Stimulated activated CD4-positive, alpha-beta T cell treated with anti-CD3 and anti-CD28 coated beads, Interleukin-15, amount 100 ng/mL, for 24 hours (primary cell): Measurements from ENCODE around the gene FARS2.
"Not testable (repeated sequence)": the region's sequence is repeated elsewhere in the genome, so short reads cannot be mapped to it uniquely, and the experiment has no call there.

Source experiments
- DNase-seq: peaks from one replicate; pipeline ENCODE4 v3.0.0-alpha.2; 2020

The FARS2 gene

DNA sequence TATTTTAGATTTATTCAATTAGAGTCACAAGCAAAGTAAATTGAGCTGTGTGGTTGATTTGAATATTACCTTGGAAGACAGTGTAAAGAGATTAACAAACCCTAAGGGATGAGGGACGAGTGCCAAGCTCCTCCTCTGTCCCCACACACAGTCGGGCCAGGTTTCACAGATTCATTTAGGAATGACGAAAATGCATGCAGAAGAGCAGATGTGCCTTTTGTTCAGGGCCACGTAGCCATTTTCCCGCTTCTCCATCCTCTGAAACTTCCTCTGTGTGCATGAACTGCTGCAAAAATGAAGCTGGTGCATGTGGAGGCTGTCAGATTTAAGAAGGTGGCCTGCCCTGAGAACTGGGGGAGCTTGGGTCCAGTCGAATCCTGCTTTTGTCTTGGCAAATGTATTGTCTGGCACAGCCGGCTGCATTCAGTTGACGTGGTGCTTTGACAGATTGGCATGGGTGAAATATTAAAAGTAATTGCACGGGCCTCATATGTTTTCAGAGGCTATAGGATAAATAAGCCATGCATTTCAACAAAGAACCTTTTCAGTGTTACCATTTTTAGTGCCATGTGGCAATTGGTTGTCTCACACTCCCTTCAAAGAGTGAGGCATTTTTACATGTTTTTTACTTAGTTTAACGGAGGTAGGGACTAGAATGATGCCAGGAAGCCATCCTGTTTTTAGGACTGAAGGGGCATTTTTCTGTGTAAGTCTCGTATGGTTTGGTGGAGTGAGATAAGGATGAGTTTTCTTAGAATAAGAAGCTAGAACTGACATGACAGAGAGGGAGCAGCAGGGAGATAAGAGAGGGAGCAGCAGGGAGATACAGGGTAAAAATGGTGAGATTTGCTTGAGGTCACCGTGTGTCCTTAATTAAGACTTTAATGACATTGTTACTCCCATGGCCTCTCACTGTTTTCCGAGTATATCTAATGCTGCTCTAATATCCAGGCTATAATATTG, 384.3 kb downstream of the FARS2 start:
- DNase-seq: no peak

DNA sequence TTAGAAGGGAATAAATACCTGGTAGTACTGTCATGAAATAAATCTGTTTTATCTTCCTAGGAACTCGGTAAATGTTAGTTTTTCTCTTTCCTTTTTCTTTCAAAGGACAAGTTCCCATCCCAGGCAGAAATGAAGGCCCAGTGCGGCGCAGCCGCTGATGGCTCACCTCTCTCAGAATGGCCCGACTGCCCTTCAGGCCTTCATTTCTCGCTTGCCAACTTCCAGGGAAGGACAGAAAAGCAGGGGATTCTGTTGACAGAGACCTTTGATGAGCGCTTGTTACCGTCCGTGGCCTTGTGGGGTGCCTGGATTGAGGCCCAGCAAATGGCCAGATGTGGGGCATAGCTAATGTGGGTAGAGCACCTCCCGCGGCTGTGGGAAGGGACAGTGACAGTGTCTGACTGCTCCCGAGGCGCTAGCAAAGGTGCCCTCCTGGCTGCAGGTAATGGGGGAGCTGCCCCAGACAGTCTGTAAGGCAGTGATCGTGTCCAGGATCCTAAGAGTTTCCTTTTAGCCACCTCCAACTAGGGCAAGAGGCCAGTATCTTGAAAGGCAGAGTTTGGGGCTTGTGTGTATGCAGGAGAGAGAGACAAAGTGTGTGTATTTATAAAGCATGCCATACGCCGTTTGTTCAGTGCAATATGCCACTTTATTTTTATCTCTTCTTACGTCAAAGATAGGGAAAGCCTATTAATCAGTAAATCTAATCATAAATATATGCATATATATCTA, 391.3 kb downstream of the FARS2 start:
- DNase-seq: no peak

GRCh38 chr6:5653801-5654200, 392.5 kb downstream of the FARS2 start:
- no peak for DNase-seq

- no peak for DNase-seq
These were observed 394.9 kb downstream of the FARS2 start for GRCh38 chr6:5656226-5656625.

- not testable (repeated sequence) for DNase-seq
These were observed 395.4 kb downstream of the FARS2 start for GRCh38 chr6:5656695-5657094.

DNA sequence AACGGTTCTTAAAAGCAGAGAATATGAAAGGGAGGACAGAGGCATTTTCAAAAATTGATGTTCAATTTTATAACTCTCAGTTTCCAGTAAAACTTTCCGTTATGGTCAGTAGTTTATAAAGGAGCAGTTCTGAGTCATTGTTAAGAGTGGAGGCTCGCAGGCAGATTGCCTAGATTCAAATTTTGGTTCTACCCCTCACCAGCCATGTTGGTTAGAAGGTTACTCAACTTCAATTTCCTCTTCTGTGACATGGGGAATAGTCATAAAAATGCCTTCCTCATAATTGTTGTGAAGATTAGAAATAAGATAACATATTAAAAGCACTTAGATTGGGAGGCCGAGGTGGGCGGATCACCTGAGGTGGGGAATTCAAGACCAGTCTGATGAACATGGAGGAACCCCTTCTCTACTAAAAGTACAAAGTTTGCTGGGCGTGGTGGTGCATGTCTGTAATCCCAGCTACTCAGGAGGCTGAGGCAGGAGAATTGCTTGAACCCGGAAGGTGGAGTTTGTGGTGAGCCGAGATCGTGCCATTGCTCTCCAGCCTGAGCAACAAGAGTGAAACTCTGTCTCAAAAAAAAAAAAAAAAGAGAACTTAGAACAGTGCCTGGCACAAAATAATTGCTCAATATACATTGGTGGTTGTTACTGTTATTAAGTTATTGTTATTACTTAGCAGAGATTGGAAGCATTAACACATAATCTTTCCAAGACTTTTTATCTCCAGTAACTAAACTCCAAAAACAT, 396.5 kb downstream of the FARS2 start:
- DNase-seq: no peak

DNA sequence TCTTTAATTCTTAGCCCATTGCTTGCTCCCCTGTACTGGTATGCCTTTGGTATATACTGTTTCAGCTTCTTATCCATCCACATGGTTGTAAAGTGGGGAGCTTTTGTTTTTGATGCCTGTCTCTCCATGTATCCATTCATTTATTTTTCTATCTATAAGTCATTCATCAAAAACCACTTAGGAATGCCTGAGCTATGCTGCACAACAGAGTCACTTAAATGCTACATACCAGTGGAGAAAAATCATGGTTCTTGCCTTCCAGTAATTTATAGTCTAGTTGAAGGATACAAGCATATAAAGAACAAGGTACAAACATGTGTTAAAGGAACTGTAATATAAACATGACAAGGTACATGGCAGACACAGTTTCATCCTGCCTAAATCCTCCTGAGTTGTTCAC, 398.2 kb downstream of the FARS2 start:
- DNase-seq: no peak

DNA sequence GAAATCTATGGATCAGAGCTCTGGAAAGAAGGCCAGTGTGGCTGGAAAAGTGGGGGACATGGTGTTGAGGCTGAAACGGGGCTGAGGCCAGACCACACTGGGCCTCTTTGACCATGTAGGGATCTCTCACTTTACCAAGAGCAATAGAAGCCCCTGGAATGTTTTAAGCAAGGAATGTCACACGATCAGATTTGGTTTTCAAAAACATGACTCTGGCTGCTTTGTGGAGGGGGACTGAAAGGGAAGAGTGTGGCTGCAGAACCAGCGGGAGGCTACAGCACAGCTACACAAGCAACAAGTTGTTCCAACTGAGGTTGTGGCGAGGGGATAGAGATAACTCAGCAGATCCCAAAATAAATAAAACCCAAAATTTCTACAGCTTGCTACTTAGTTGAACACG, 399.5 kb downstream of the FARS2 start:
- DNase-seq: no peak

DNA sequence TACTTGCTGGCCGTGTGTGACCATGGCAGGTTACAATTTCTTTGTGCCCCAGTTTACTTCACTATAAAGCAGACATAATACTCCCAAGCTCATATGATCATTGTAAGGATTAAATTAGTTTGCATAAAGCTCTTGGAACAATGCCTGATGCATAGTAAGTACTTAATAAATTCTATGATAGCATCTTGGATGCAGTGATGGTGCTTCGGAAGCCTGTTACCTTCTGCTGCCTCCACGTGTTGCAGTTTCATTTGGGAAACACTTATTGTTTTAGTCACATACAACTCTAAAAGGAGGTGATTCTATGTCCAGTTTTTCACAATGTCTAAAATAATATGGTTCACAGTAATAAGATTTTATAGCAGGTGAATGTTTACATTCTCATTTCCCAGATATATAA, 401.5 kb downstream of the FARS2 start:
- DNase-seq: no peak

DNA sequence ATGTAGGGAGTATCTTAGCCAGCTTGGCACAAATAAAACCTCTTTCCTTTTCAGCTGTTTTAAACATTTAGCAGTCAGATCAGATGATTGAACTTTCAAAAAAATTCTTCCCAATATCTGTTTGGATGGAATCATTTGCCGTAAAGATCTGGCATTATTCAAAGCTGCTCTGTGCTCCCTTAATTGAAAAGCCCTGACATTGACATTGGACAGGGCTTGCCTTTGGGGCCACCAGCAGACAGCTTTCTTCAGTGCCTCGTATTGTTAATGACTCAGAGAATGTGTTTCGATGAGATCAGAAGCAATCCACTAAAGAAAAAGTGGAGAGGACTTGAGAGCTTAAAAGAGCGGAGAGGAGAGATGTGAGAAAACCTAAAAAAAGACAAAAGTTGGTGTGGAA, 401.9 kb downstream of the FARS2 start:
- DNase-seq: no peak

- DNase-seq: no peak
These were observed 402.4 kb downstream of the FARS2 start for GRCh38 chr6:5663739-5664138.

- DNase-seq: no peak
These were observed 402.8 kb downstream of the FARS2 start for GRCh38 chr6:5664149-5664548.

DNA sequence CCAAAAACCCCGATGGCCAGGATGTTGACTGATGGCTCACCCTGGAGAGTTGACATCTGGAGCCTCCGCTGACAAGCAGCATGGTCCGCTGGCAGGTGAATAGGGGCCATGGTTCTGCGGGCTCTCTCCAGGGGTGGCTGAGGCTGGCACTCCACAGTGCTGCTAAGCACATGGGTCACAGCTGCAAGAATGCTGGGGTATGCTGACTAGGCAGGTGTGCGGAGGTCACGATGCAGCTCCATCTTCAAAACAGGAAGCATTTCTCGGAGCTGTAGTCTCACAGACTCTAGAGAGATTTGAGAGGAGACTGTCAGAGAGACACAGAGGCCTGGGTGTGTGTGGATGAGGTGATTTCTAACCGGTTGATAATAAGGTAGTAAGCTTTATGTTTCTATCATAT, 403.9 kb downstream of the FARS2 start:
- peak; percentile 22 for DNase-seq

- no peak for DNase-seq
These were observed 404.4 kb downstream of the FARS2 start for GRCh38 chr6:5665667-5666066.

DNA sequence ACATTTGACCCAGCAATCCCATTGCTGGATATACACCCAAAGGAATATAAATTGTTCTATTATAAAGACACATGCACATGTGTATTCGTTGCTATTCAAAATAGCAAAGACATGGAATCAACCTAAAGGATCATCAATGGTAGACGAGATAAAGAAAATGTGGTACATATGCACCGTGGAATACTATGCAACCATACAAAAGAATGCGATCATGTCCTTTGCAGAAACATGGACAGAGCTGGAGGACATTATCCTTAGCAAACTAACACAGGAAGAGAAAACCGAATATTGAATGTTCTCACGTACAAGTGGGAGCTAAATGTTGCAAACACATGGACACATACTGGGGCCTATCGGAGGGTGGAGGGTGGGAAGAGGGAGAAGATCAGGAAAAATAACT, 405.4 kb downstream of the FARS2 start:
- DNase-seq: no peak

- DNase-seq: no peak
These were observed 406.4 kb downstream of the FARS2 start for GRCh38 chr6:5667737-5668136.

DNA sequence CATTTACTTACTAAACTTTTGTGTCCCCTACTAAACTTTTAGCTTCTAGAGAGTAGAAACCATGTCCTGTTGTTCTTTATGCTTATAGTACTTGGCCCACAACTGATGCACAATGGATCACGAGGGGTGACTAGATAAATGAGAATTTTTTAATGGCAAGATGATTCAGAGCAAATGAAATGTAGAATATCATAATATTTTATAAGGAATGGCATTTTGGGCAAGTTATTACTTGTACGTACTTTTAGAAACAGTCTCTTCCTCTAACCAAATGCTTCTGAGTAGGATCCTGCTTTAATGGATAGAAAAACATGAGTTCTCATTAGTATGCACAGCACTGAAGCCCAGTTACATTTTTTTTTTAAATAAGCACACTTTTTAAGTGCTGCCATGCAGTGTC, 409.1 kb downstream of the FARS2 start:
- no peak for DNase-seq

DNA sequence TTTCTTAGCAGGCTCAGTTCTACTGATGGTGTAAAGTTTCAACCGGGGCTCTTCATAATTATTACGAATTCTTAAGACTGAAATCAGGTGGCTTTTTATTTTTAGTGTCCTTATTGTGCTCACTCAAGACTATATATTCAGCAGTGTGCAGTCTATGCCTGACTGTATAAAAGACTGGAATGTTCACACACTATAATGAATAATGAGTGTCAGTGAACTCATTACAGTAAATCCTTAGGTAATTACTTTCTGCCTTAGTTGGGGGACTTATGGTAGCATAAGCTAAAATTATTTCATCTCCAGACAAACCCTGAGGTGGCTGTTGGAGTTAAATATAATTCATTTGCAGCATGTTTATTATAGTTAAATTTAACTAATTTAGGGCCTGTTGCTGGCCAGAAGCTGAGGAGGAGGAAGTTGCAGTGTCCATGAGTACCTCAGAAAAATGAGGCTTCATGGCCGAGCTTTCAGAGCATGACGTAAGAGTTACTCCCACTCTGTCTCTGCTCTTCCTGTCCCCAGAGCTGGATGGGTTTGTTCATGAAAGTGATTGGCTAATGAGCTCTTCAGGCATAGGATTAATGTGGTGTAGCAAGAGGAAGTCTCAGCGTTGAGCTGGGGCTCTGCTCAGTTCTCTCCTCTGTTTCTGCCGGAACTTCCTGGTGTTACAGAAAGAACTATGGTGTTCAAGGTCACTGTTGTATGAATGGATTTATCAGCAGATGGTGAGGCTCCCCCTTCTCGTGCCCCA, 409.7 kb downstream of the FARS2 start:
- peak; percentile 11 for DNase-seq

GRCh38 chr6:5671601-5672559, 410.6 kb downstream of the FARS2 start:
- no peak for DNase-seq

DNA sequence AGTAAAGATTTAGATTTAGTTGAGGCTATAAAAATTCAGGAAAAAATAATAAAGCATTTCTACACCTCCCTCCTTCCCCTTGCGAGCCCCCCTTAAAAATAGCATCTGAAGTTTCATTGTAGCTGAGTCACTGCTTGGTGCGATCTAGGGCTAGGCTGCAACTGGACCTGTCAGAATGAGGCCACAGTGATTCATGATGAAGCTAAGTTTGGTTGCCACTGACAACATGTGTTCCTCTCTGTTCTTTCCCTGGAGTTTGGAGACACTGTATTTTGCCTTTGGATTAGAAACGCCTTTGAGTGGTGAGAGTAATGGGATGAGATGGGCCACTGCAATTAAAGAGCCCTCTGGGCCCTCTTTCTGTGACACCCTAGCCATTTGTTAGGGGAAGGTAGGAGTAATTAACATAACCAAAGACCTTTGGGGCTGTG, 411.3 kb downstream of the FARS2 start:
- no peak for DNase-seq

- DNase-seq: no peak
These were observed 411.9 kb downstream of the FARS2 start for GRCh38 chr6:5673019-5673790.
